GM23338 (cell line): ENCODE measurements around the gene BCOR. TPM values are rescaled to one million over a fixed set of nuclear protein-coding genes. Genes with fewer than 3 reads are reported as not detected.

Experiments used
- ATAC-seq: fragments of 200-7000 bp; cut with Tn5 transposase; 3 replicates; pipeline ENCODE4 v1.9.1; 2020
- DNase-seq: peaks from one replicate; pipeline ENCODE4 v3.0.0-alpha.2; 2015; ENCODE audit warnings: low spot score
- H2AFZ ChIP-seq: fragments of 200-600 bp; sonication (generic); 2 replicates; pipeline ENCODE4 v1.8.0; 2016; ENCODE audit warnings: antibody characterized with exemption, mild to moderate bottlenecking, moderate library complexity
- H3F3A ChIP-seq: fragments of 200-600 bp; sonication (generic); replicated peaks from 2 replicates; pipeline ENCODE4 v1.8.0; 2017; ENCODE audit warnings: antibody characterized with exemption, mixed run types, low read depth
- H3K27ac ChIP-seq: fragments of 200-600 bp; sonication (generic); 2 replicates; pipeline ENCODE4 v1.6.1; 2016; ENCODE audit warnings: low read depth
- H3K27me3 ChIP-seq: fragments of 200-600 bp; sonication (generic); 2 replicates; pipeline ENCODE4 v1.8.0; 2016; ENCODE audit warnings: mild to moderate bottlenecking, mixed run types, moderate library complexity; ENCODE audit not compliant: insufficient read depth
- H3K36me3 ChIP-seq: fragments of 200-600 bp; sonication (generic); 2 replicates; pipeline ENCODE4 v1.8.0; 2016; ENCODE audit warnings: mild to moderate bottlenecking; ENCODE audit not compliant: insufficient read depth
- H3K4me1 ChIP-seq: fragments of 200-600 bp; sonication (generic); 2 replicates; pipeline ENCODE4 v1.8.0; 2016; ENCODE audit warnings: mild to moderate bottlenecking, moderate library complexity; ENCODE audit not compliant: insufficient read depth
- H3K4me2 ChIP-seq: fragments of 200-600 bp; sonication (generic); 2 replicates; pipeline ENCODE4 v1.7.1; 2017; ENCODE audit warnings: mixed run types
- H3K4me3 ChIP-seq: fragments of 200-600 bp; sonication (generic); 2 replicates; pipeline ENCODE4 v1.6.1; 2016; ENCODE audit warnings: mixed run types
- H3K79me2 ChIP-seq: fragments of 200-600 bp; sonication (generic); replicated peaks from 2 replicates; pipeline ENCODE4 v1.8.0; 2017; ENCODE audit warnings: mild to moderate bottlenecking; ENCODE audit not compliant: insufficient read depth
- H3K9me2 ChIP-seq: fragments of 200-600 bp; sonication (generic); 2 replicates; pipeline ENCODE4 v1.8.0; 2017; ENCODE audit not compliant: insufficient read depth
- H4K20me1 ChIP-seq: fragments of 200-600 bp; sonication (generic); replicated peaks from 2 replicates; pipeline ENCODE4 v1.8.0; 2017; ENCODE audit warnings: mild to moderate bottlenecking; ENCODE audit not compliant: insufficient read depth
- H3K27ac Mint-ChIP-seq: 2 replicates; pipeline ENCODE4 v1.8.0; 2020; ENCODE audit warnings: inconsistent platforms, mild to moderate bottlenecking, moderate library complexity, mixed read lengths
- H3K27me3 Mint-ChIP-seq: 3 replicates; pipeline ENCODE4 v1.8.0; 2022; ENCODE audit warnings: low read depth, mild to moderate bottlenecking, moderate library complexity, mixed read lengths, inconsistent platforms; ENCODE audit not compliant: insufficient read depth, poor library complexity
- H3K36me3 Mint-ChIP-seq: 3 replicates; pipeline ENCODE4 v1.8.0; 2021; ENCODE audit warnings: low read depth, mild to moderate bottlenecking, inconsistent platforms, moderate library complexity, mixed read lengths
- H3K4me1 Mint-ChIP-seq: 3 replicates; pipeline ENCODE4 v1.8.0; 2020; ENCODE audit warnings: mild to moderate bottlenecking, inconsistent platforms, mixed read lengths
- H3K4me3 Mint-ChIP-seq: 3 replicates; pipeline ENCODE4 v1.8.0; 2021; ENCODE audit warnings: moderate library complexity, mild to moderate bottlenecking, inconsistent platforms, mixed read lengths
- H3K9me3 Mint-ChIP-seq: 3 replicates; pipeline ENCODE4 v1.8.0; 2020; ENCODE audit warnings: moderate library complexity, mild to moderate bottlenecking, inconsistent platforms, mixed read lengths
- CREB1 ChIP-seq: fragments of 250-450 bp; sonication (Bioruptor Pico); IDR thresholded peaks from 2 replicates; pipeline ENCODE4 v1.5.0; 2020; ENCODE audit warnings: low read depth, mild to moderate bottlenecking, moderate library complexity
- EZH2 ChIP-seq: fragments of 200-600 bp; sonication (generic); IDR thresholded peaks from one replicate; pipeline ENCODE4 v1.8.0; 2017; ENCODE audit warnings: antibody characterized with exemption, mild to moderate bottlenecking, low read depth; ENCODE audit not compliant: unreplicated experiment
- EZH2phosphoT487 ChIP-seq: fragments of 200-600 bp; sonication (generic); IDR thresholded peaks from one replicate; pipeline ENCODE4 v1.8.1; 2018; ENCODE audit warnings: antibody characterized with exemption; ENCODE audit not compliant: unreplicated experiment
- JUNB ChIP-seq: IDR thresholded peaks from one replicate; pipeline ENCODE4 v1.6.1; 2016; ENCODE audit warnings: antibody characterized with exemption; ENCODE audit not compliant: unreplicated experiment
- POLR2AphosphoS5 ChIP-seq: IDR thresholded peaks from 2 replicates; pipeline ENCODE4 v1.6.1; 2016; ENCODE audit warnings: antibody characterized with exemption, low read depth
- STAT1 ChIP-seq: IDR thresholded peaks from one replicate; pipeline ENCODE4 v1.6.1; 2016; ENCODE audit warnings: antibody characterized with exemption; ENCODE audit not compliant: unreplicated experiment
- polyA plus RNA-seq: library from polyadenylated mRNA; unstranded; fragments of >200 nt; fragmentation: Nextera tagmentation; extraction: Ambion mirVana; gene quantifications from 2 replicates; pipeline ENCODE4 v1.2.1, GENCODE V29; 2016
- total RNA-seq: library from RNA; depleted of rRNA; stranded (reverse); fragments of >200 nt; shearing (Covaris generic); gene quantifications from 2 replicates; pipeline ENCODE4 v1.2.3, GENCODE V29; 2014
- TF ChIP-seq, protein P1 (sequence below): IDR thresholded peaks from 2 replicates; pipeline ENCODE4 v1.6.1; 2016; ENCODE audit warnings: antibody characterized with exemption
- TF ChIP-seq, protein P2 (sequence below): fragments of 250-450 bp; sonication (Bioruptor Pico); IDR thresholded peaks from 2 replicates; pipeline ENCODE4 v1.5.0; 2020; ENCODE audit warnings: mild to moderate bottlenecking, moderate library complexity
- TF ChIP-seq, protein P3 (sequence below), 2 experiments: fragments of 200-600 bp in 1 of 2; sonication (generic) in 1 of 2; conservative IDR thresholded peaks; 2 replicates each; pipeline versions ENCODE4 v1.5.1 to v1.6.1; 2016 to 2017; ENCODE audit warnings: antibody characterized with exemption in 2 of 2, low read depth in 2 of 2, mild to moderate bottlenecking in 2 of 2, moderate library complexity in 1 of 2

The BCOR gene
- total and polyA plus RNA-seq, 2 experiments from 2014 or later, result 25.5 to 60.8 TPM

DNA sequence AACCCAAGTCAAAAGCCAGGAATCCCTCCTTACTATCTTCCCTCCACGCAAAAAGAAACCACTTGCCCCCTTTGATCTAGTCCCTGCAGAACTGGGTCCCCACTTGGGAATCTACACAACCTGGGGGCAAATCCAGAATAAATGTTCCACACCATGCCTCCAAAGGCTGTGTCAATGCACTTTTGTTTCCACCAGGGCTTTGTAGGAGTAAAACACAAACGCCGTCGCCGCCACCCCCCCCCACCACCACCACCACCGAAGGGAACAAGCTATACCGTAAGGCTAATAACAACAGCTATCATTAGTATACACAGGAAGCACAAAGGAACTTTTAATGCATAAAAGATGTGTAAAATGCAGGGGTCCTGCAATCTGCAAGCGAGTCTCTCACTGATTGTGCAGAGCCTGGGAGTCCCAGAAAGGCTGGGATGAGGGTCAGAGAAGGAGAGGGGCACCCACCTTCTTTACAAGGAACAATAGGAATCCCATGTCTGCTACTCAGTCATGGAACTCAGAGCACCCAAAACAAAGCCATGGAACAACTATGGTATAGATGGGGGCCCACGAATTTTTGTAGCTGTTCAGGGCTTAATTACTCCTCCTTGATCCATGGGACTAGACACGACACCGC is 13.2 kb downstream of the BCOR start:
- Histone ChIP-seq H3K4me1 (peaks cover 61% of the 10 kb centered on the region), H3K4me3 (peak overlapping the region; percentile 55), H4K20me1 (peaks cover 15% of the 10 kb centered on the region; the same call in 1 of the 2 replicates), H3K27me3 (peaks cover 56% of the 10 kb centered on the region), H3K4me2 (peak overlapping the region; percentile 80), H3F3A (no peaks in the 10 kb centered on the region), H3K79me2 (peaks cover 92% of the 10 kb centered on the region), H2AFZ (no peak overlapping the region), H3K9me2 (no peaks in the 10 kb centered on the region), H3K36me3 (no peaks in the 10 kb centered on the region), H3K27ac (no peak overlapping the region)
- H3K4me3 Mint-ChIP-seq, result peak overlapping the region; percentile 68
- peaks cover 81% of the 10 kb centered on the region for H3K4me1 Mint-ChIP-seq
- H3K27me3 Mint-ChIP-seq, result peaks cover 45% of the 10 kb centered on the region
- DNase-seq (no peak), ATAC-seq (no peak)
- H3K27ac Mint-ChIP-seq, result no peak overlapping the region
- TF ChIP-seq, protein P1, sequence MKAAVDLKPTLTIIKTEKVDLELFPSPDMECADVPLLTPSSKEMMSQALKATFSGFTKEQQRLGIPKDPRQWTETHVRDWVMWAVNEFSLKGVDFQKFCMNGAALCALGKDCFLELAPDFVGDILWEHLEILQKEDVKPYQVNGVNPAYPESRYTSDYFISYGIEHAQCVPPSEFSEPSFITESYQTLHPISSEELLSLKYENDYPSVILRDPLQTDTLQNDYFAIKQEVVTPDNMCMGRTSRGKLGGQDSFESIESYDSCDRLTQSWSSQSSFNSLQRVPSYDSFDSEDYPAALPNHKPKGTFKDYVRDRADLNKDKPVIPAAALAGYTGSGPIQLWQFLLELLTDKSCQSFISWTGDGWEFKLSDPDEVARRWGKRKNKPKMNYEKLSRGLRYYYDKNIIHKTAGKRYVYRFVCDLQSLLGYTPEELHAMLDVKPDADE, result no peak
- no peak for TF ChIP-seq EZH2phosphoT487
- TF ChIP-seq JUNB, result no peak
- TF ChIP-seq, protein P2, sequence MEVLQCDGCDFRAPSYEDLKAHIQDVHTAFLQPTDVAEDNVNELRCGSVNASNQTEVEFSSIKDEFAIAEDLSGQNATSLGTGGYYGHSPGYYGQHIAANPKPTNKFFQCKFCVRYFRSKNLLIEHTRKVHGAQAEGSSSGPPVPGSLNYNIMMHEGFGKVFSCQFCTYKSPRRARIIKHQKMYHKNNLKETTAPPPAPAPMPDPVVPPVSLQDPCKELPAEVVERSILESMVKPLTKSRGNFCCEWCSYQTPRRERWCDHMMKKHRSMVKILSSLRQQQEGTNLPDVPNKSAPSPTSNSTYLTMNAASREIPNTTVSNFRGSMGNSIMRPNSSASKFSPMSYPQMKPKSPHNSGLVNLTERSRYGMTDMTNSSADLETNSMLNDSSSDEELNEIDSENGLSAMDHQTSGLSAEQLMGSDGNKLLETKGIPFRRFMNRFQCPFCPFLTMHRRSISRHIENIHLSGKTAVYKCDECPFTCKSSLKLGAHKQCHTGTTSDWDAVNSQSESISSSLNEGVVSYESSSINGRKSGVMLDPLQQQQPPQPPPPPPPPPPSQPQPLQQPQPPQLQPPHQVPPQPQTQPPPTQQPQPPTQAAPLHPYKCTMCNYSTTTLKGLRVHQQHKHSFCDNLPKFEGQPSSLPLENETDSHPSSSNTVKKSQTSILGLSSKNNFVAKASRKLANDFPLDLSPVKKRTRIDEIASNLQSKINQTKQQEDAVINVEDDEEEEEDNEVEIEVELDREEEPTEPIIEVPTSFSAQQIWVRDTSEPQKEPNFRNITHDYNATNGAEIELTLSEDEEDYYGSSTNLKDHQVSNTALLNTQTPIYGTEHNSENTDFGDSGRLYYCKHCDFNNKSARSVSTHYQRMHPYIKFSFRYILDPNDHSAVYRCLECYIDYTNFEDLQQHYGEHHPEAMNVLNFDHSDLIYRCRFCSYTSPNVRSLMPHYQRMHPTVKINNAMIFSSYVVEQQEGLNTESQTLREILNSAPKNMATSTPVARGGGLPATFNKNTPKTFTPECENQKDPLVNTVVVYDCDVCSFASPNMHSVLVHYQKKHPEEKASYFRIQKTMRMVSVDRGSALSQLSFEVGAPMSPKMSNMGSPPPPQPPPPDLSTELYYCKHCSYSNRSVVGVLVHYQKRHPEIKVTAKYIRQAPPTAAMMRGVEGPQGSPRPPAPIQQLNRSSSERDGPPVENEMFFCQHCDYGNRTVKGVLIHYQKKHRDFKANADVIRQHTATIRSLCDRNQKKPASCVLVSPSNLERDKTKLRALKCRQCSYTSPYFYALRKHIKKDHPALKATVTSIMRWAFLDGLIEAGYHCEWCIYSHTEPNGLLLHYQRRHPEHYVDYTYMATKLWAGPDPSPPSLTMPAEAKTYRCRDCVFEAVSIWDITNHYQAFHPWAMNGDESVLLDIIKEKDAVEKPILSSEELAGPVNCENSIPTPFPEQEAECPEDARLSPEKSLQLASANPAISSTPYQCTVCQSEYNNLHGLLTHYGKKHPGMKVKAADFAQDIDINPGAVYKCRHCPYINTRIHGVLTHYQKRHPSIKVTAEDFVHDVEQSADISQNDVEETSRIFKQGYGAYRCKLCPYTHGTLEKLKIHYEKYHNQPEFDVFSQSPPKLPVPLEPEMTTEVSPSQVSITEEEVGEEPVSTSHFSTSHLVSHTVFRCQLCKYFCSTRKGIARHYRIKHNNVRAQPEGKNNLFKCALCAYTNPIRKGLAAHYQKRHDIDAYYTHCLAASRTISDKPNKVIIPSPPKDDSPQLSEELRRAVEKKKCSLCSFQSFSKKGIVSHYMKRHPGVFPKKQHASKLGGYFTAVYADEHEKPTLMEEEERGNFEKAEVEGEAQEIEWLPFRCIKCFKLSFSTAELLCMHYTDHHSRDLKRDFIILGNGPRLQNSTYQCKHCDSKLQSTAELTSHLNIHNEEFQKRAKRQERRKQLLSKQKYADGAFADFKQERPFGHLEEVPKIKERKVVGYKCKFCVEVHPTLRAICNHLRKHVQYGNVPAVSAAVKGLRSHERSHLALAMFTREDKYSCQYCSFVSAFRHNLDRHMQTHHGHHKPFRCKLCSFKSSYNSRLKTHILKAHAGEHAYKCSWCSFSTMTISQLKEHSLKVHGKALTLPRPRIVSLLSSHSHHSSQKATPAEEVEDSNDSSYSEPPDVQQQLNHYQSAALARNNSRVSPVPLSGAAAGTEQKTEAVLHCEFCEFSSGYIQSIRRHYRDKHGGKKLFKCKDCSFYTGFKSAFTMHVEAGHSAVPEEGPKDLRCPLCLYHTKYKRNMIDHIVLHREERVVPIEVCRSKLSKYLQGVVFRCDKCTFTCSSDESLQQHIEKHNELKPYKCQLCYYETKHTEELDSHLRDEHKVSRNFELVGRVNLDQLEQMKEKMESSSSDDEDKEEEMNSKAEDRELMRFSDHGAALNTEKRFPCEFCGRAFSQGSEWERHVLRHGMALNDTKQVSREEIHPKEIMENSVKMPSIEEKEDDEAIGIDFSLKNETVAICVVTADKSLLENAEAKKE (CRISPR knock-in tag), result no peak
- no peak for TF ChIP-seq POLR2AphosphoS5
- TF ChIP-seq STAT1, result no peak
- no peak for TF ChIP-seq EZH2
- no peak for TF ChIP-seq CREB1 (CRISPR knock-in tag)
- TF ChIP-seq, protein P3, sequence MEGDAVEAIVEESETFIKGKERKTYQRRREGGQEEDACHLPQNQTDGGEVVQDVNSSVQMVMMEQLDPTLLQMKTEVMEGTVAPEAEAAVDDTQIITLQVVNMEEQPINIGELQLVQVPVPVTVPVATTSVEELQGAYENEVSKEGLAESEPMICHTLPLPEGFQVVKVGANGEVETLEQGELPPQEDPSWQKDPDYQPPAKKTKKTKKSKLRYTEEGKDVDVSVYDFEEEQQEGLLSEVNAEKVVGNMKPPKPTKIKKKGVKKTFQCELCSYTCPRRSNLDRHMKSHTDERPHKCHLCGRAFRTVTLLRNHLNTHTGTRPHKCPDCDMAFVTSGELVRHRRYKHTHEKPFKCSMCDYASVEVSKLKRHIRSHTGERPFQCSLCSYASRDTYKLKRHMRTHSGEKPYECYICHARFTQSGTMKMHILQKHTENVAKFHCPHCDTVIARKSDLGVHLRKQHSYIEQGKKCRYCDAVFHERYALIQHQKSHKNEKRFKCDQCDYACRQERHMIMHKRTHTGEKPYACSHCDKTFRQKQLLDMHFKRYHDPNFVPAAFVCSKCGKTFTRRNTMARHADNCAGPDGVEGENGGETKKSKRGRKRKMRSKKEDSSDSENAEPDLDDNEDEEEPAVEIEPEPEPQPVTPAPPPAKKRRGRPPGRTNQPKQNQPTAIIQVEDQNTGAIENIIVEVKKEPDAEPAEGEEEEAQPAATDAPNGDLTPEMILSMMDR (conservative IDR thresholded peaks at IDR 0.05; ENCODE audit: low read depth in 2 of 2), result no peak
- H3K9me3 Mint-ChIP-seq, result no peaks in the 10 kb centered on the region; the same call in 2 of the 3 replicates
- H3K36me3 Mint-ChIP-seq, result peaks cover 6% of the 10 kb centered on the region; the same call in 2 of the 3 replicates
